IPS-NIHi7 (cell line): ENCODE data around the gene DISP3.

Source experiments
- DNase-seq: peaks from one replicate; pipeline ENCODE4 v3.0.0; 2012; ENCODE audit warnings: mixed read lengths; ENCODE audit errors: extremely low spot score

Gene DISP3

DNA sequence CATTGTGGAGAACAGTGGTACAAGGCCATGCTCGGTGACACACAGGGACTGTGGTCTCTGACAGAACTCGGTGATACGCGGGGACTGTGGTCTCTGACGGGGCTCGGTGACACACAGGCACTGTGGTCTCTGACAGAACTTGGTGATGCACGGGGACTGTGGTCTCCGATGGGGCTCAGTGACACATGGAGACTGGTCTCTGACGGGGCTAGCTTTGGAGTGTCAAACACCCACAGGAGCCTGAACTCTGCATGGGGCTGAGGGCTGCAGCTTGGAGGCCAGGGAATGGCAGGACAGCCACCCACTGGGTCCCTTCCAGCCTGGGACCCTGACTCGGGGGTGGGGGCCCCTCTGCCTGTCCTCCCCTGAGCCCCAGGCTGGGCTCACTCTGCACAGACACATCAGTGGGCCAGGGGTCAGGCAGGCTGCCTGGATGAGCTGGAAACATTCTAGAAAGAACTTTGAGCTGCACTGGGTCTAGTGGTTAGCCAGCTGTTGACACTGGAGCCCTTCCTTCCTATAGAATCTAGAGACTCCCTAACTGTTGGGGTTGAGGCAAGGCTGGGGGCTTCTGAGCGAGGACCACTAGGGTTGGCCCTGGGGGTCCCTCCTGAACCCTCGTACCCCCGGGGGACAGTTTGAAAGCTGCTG, 49.8 kb downstream of the DISP3 start:
- no peak for DNase-seq

GRCh38 chr1:11529330-11529729, 50.4 kb downstream of the DISP3 start:
- no peak for DNase-seq

- no peak for DNase-seq
Observed at GRCh38 chr1:11529763-11530730, 51.1 kb downstream of the DISP3 start.

GRCh38 chr1:11530731-11531311, 51.9 kb downstream of the DISP3 start:
- no peak for DNase-seq

DNA sequence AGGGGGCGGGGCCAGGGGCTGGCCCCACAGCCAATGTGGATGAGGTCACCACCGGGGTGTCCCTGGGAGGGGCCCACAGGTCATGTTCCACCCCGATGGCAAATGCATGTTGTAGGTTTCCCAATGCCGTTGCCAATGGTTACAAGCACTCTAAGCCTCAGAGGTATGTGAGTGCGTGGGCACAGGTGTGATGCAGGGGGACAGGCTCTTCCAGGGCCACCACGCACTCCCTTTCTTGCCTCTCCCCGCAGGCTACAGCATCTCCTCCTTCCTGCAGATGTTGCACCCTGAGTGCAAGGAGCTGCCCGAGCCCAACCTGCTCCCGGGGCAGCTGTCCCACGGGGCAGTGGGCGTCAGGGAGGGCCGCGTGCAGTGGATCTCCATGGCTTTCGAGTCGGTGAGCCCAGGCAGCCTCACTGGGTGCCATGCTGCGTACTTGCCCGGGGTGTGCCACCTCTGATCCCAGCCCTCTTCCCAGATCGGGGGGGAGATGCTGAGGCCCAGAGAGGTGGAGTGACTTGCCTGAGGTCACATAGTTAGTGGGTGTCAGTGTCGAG, 52.4 kb downstream of the DISP3 start:
- peak; percentile 34 for DNase-seq

DNA sequence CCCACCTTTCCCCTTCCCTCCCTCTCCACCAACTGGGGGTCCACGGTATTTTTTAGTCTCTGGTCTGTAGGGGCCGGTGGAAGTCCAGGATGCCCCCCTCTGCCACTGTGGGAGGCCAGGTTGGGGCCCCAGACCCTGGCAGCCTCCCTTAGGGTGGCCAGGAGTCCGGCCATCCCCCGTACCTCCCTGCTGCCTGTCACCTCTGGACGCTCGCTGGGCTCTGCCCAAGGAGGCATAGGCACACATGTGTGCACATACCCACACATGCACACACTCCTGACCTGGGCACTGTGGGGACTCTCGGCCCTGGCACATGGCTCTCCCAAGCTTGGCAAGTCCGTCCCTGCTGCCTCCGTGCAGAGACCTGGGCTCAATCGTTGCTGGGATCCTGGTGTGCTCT, 53.0 kb downstream of the DISP3 start:
- no peak for DNase-seq

DNA sequence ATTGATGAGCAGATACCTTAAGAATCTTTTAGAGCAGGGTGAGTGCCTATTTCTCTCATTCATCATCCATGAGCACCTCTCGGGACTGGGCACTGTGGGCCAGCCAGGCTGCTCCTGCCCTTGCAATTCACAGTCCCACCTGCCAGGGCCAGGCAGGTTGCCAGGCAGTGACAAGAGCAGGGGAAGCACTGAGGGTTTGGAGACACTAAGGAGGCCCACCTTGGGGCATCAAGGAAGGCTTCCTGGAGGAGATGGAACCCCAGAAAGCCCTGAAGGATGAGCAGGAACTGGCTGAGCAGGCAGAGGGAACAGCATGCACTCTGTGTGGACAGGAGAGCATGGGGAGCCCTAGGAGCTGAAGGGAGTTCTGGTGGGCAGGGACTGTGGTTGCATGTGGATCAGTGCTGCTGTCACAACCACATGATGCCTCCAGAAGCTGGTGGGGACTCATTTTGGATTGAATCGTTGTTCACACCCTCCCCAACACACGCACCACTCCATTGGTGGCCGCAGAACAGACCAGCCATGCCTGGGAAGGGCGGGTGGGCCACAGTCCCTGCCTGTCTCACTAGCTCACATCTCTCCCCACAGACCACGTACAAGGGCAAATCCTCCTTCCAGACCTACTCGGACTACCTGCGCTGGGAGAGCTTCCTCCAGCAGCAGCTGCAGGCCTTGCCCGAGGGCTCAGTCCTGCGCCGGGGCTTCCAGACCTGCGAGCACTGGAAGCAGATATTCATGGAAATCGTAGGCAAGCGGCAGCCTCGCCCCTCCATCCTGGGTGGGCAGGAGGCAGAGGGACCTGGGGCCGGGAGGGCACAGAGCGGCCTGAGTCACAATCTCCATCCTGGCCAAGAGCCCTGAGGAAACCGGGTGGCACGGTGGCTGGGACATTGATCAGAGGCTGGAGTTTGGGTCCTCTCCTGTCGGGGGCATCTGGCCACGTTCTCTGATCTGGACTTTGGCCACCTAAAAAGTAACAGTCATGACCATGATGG, 55.1 kb downstream of the DISP3 start:
- no peak for DNase-seq

DNA sequence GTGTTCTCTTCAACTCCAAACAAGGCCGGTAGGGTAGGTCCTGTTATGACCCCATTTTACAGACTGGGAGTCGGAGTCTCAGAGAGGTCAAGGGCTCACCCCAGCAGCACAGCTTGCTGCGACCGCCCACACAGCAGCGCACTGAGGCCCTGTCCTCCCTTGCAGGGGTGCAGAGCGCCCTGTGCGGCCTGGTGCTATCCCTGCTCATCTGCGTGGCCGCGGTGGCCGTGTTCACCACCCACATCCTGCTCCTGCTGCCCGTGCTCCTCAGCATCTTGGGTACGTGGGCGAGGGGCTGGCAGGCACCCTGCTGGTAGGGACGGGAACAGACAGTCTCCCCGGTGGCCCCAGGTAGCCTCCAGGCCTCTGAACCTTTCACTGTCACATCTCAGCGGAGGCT, 55.9 kb downstream of the DISP3 start:
- no peak for DNase-seq

GRCh38 chr1:11535316-11535715, 56.4 kb downstream of the DISP3 start:
- no peak for DNase-seq

GRCh38 chr1:11535761-11536572, 57.0 kb downstream of the DISP3 start:
- no peak for DNase-seq

- DNase-seq: no peak
Observed at GRCh38 chr1:11536573-11537379, 57.8 kb downstream of the DISP3 start.

GRCh38 chr1:11537380-11537764, 58.4 kb downstream of the DISP3 start:
- no peak for DNase-seq

GRCh38 chr1:11537854-11538591, 59.1 kb downstream of the DISP3 start:
- no peak for DNase-seq

DNA sequence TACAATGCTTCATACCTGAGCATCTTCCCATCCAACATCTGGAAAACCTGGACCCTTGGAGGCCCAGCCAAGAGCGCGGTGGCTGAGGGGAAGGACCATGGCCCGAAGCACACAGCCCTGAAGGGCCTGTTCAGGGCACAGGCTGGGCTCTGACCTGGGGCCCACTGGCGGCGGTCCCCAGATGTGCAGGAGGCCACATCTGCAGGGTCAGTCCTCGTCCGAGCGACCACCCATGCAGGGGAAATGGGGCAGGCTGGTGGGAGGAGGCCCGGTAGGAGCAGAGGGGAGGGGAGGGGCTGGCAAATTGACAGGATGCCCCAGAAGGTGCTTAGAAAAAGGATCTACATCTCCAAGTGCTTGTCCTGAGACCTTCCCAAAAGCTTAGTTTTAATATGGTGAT, 59.9 kb downstream of the DISP3 start:
- DNase-seq: no peak

DNA sequence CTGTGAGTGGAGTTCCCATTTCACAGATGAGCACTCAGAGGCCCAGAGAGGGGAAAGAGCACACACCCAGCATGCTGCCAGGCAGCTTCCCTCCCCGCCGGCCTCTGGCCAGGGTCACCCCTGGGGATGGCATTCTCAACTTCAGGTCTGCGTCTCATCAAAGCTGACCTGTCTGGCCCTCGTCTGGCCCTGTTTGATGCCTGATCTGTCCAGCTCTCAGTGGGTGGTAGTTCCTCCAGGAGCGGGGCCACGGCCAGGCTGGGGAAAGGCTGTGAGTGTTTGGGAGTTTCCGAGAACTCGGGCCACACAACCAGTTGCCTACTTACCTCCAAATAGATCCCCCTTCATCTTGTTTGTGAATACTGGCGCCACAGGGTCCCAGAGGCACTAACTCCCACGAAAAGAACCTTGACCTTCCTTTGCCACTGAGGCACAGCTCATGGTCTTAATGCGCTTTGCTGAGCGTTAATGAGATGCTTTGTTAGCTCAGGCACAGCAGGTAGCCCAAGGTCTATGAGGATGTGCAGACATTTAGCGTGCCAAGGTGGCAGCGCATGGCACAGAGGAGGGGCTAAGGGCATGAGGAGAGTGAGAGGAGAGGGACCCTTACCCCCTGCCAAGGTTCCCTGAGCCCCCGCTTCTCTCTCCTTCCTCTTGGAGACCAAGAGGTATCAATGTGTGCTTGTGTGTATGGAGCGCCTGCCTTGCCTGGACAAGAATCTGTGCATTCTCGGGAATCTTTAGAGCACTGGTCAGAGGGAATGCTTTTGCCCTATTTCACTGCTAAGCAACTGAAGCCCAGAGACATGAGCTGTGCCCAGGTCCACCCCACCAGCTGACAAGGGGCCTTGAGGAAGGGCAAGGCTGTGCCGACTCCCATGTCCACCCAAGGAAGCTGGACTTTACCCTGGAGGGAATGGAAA, 61.2 kb downstream of the DISP3 start:
- DNase-seq: no peak

DNA sequence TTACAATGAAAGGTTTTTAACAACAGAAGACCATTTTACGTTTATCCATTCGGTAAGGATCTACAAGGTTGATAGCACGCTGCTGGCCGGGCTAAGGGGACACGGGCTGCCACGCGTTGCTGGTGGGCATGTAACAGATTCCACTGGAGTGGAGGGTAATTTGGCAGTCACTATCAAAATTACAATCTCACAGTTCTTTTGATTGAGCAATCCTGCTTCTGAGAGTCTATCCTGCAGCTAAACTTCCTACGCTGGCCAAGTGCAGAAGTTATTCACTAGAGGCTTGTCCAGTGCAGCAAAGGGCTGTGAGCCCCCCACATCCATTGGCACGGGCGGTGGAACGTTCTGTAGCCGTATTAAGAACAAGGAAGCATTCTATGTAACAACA, 61.8 kb downstream of the DISP3 start:
- DNase-seq: no peak

GRCh38 chr1:11541236-11541635, 62.3 kb downstream of the DISP3 start:
- no peak for DNase-seq

DNA sequence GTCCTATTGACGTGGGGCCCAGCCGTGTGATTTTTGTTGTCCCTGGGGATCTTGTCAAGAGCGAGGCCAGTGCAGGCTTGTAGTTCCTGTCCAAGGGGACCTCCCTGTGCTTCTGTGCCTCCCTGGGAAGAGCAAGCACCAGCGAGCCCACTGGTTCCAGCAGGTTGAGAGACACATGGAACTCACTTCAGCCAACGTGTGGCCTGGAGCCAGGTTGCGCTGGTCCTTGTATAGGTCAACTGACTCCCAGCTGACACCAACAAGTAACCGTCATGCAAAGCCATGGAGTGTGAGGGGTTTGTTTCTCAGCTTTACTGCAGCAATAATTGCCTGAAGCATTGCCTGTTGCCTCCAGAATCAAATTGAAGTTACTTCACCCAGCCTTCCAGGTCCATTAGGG, 63.0 kb downstream of the DISP3 start:
- no peak for DNase-seq
